HL-60 (cell line): Measurements from ENCODE around the gene ARL4A.

Source experiments
- GABPA ChIP-seq: IDR thresholded peaks from 2 replicates; pipeline ENCODE4 v1.6.1; 2012; ENCODE audit warnings: low read depth
- POLR2AphosphoS5 ChIP-seq: IDR thresholded peaks from 2 replicates; pipeline ENCODE4 v1.6.1; 2012; ENCODE audit warnings: low read depth
- TF ChIP-seq, protein P1 (sequence below): IDR thresholded peaks from one replicate; pipeline ENCODE4 v1.5.1; 2011; ENCODE audit warnings: low read length, control low read depth, inconsistent platforms; ENCODE audit not compliant: insufficient read depth

DNA sequence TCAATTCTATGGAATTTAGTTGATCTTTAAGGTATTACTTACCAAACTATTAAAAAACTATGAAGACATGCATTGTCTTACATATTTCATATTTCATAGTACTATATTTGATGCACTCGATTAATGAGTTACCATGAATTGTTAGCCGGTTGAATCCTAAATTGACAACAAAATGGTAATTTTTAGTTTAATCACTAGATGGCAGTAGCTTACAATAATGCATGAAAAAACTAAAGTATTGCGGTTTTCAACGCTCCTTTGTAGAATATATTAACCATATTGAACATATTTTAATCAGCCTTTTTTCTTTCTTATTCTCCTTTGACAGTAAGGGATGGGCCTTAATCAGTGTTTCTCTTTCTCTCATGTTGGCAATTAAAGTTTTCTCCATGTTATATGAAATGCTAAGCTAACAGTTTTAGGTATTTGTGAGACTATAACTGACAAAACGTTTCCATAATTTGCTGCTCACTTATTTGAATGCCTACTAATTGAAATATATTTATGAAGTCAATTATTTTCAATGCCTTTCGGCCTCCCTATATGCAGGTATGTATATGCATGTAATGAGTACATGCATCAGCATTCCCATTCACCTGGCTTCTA is 48.5 kb upstream of the ARL4A start:
- TF ChIP-seq, protein P1, sequence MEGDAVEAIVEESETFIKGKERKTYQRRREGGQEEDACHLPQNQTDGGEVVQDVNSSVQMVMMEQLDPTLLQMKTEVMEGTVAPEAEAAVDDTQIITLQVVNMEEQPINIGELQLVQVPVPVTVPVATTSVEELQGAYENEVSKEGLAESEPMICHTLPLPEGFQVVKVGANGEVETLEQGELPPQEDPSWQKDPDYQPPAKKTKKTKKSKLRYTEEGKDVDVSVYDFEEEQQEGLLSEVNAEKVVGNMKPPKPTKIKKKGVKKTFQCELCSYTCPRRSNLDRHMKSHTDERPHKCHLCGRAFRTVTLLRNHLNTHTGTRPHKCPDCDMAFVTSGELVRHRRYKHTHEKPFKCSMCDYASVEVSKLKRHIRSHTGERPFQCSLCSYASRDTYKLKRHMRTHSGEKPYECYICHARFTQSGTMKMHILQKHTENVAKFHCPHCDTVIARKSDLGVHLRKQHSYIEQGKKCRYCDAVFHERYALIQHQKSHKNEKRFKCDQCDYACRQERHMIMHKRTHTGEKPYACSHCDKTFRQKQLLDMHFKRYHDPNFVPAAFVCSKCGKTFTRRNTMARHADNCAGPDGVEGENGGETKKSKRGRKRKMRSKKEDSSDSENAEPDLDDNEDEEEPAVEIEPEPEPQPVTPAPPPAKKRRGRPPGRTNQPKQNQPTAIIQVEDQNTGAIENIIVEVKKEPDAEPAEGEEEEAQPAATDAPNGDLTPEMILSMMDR: peak; percentile 12
- TF ChIP-seq POLR2AphosphoS5: no peak
- no peak for TF ChIP-seq GABPA
